Cortex of kidney (tissue), 1 donor: ENCODE data around the gene ARHGAP23.
A peak's percentile ranks its signal among the peaks of the same experiment; 100 is the strongest.

Experiments
- DNase-seq: peaks from one replicate; lab custom pipeline; 2025; lab: John Stamatoyannopoulos, UW

ARHGAP23 gene

GRCh38 chr17:38551121-38551520 lies 122.9 kb downstream of the ARHGAP23 start:
- DNase-seq = no peak

DNA sequence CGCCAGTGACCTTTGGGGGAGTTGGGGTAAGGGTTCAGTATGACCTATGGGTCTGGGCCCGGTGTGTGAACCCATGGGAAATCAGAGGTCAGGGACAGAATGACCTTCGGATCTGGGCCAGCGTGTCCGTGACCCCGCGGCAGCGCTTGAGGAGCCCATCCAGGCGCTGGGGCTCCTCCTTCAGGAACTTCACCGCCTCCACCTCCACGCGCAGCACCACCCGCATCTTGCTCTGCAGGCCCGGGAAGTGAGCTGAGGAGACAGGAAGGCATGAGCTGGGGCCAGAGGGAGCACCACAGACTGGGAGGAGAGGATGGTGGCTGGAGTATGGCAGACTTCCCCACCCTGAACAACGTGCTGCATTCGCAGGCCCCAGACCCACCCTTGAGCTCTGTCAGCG lies 124.1 kb downstream of the ARHGAP23 start:
- no peak for DNase-seq

DNA sequence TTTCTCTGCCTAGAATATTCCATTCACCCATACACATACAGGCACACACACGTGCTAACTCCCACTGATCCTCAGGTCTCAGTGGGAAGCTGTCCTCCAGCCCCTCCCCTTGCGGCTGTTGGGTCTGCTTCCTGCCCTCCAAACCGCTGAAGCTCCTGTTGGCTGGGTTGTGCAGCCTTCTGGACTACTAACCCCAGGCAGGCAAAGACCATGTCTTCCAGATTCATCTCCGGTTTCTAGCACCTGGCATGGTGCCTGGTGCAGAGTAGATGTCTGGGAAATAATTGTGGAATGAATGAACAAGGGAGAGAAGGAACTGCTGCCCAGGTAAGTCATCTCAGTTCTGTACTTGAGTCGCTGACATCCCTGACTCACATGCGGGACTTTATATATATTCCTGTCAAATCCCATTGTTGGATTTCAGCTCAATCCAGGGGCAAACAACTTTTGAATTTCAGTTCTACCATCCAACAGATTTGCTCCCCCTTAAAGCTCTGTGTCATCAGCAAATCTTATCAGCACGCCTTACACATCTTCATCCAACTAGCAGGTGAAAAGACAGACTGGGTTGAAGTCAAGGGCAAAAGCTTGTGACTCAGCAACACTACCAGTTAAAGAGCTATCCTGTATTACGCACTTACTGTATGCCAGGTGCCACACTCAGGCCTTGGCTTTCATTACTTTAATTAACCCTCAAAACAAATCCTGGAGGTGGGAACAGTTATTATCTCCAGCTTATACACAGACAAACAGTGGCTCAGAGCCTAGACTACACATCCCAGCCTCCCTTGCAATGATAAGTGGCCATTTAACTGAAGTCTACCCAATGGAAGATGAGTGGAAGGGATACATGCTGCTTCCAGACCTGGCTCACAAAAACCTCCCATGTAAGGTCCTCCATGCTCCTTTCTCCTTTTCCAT lies 126.4 kb downstream of the ARHGAP23 start:
- DNase-seq = no peak

- no peak for DNase-seq
These were observed 128.0 kb downstream of the ARHGAP23 start for GRCh38 chr17:38556239-38556638.

DNA sequence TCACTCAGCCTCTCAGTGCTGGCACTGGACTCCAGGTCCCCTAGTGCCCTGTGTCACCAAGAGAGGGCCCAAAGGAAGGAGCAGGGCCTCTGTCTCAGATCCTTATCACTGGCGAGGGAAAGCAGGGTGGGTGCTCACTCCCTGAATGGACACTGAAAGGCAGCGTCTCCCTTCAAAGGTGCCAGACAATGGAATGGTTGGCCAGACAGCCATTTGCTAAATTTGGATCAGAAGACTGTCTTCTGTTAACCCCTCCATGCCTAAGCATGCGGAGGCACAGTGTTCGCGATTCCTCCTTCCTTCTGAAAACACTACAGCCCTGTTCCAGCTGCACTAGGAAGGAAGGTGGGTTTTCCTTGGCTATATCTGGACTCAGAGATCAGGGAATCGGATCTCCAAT lies 129.1 kb downstream of the ARHGAP23 start:
- DNase-seq = no peak

GRCh38 chr17:38557836-38558727 lies 129.8 kb downstream of the ARHGAP23 start:
- peak; percentile 45 for DNase-seq

- DNase-seq = no peak
These were observed 130.4 kb downstream of the ARHGAP23 start for GRCh38 chr17:38558728-38559050.

DNA sequence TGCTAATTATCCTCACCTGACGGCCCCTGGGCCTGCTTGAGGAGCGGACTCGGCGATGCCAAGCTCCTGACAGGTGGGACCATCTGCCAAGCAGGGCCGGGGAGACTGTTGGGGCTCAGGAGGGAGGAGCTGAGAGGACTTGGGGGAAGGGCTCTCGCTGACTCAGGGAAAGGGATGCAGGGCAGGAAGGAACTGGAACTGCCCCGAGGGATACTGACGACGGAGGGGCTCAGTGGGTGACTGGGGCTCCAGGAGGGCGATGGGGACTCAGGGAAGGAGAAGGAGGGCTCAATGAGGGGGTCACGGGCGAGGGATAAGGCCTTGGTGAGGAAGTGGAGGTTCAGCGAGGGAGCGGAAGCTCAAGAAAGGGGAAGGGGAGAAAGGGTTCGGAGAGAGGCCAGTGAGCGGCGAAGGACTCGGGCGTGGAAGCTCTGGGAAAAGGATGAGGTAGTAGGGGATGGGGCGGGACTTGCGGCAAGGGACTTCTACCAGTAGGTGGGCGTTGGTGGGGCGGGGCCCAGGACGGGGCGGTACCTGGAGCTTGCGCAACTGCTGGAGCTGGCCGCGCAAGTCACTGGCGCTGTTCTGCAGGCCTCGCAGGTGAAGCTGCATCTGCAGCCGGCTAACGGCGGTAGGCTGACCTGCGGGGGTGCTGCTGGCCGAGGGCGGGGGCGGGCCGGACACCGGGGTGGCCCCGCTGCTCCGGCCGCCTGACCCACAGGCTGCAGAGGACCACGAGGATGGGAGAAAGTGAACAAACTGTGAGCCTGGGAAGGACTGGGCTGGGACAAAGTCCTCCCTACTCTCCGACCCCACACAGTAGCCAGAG lies 131.0 kb downstream of the ARHGAP23 start:
- DNase-seq = no peak

DNA sequence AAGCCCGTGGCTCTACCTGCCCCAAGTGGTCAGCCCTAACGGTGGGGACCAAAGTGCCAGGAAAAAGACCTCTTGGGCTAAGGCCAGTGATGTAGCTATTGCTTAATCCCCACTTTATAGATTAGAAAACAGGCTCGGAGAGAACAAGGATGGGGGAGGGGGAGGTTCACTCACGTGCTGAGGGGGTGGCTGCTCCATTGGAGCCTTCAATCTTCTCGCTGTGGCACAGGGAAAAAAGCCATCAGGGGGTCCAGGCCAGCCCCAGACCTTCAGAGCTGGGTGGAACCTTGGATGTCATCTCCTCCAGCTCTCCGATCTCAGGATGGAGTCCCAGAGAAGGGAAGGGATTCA lies 131.6 kb downstream of the ARHGAP23 start:
- DNase-seq = no peak

DNA sequence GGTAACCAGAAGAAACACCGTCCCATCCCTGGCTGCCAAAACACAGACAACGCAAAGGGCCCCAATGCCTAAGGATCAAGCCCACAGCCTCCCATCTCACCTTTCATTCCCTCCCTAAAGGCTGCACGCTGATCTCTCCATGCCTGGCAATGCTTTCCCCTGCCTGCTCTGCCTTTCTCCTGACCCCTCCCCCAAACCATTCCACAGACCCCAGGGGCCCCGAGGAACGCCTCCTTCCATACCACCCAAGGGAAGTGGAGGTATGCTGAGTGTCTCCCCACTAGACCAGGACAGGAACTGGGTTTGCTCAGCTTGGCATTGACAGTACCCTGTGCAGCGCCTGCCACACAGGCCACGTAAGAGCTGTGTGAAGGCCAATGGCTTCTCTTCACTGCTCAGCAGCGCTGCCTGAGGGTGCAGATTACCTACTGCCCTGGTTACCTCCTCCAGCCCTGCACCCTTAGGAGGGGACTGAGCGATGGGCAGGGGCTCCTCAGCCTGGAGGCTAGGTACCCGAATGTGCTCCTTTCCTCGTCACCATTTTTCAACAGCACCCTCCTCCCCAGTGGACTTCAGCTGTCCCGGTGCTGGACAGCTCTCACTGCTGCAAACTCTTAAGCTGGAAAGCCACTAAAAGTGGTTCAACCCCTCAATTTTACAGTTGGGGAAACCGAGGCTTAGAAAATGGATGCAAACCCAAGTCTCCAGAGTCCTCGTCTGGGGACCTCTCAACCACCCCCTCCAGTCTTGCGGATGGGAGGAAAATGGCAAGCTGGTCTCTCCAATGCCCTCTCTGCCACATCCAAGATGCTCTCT lies 132.4 kb downstream of the ARHGAP23 start:
- DNase-seq = no peak

GRCh38 chr17:38561416-38562214 lies 133.4 kb downstream of the ARHGAP23 start:
- DNase-seq = no peak
